HTERT RPE-1 (cell line): Measurements from ENCODE around the gene FES.
"Not testable (repeated sequence)": the region's sequence is repeated elsewhere in the genome, so short reads cannot be mapped to it uniquely, and the experiment has no call there.

Source experiments
- in situ Hi-C: fragments of 300-500 bp; cut with MboI; formaldehyde crosslinking; loops from 4 replicates; pipeline ENCODE4 v1.14.3; 2020; ENCODE audit warnings: low sequenced_read_pairs

The FES gene

GRCh38 chr15:90924375-90924774, 40.1 kb downstream of the FES start:
- in situ Hi-C loops: no loop called here

- in situ Hi-C loops: not testable (repeated sequence)
Observed at GRCh38 chr15:90926766-90927165, 42.5 kb downstream of the FES start.

- in situ Hi-C loops: not testable (repeated sequence)
Observed at GRCh38 chr15:90928106-90928505, 43.8 kb downstream of the FES start.

- in situ Hi-C loops: no loop called here
Observed at GRCh38 chr15:90929246-90930019, 45.1 kb downstream of the FES start.

- in situ Hi-C loops: no loop called here
Observed at GRCh38 chr15:90930861-90931574, 46.7 kb downstream of the FES start.

- in situ Hi-C loops: no loop called here
Observed at GRCh38 chr15:90931575-90931827, 47.2 kb downstream of the FES start.

GRCh38 chr15:90931828-90932659, 47.7 kb downstream of the FES start, which contains the start of gene HDDC3:
TSS of gene HDDC3 (minus strand) at chr15:90932549. CDS start at chr15:90932540, 9 bp downstream.
- in situ Hi-C loops: no loop called here

- in situ Hi-C loops: no loop called here
Observed at GRCh38 chr15:90932660-90932991, 48.3 kb downstream of the FES start.

- in situ Hi-C loops: no loop called here
Observed at GRCh38 chr15:90933301-90933700, 49.0 kb downstream of the FES start.

- in situ Hi-C loops: no loop called here
Observed at GRCh38 chr15:90934256-90934948, 50.1 kb downstream of the FES start.

- in situ Hi-C loops: no loop called here
Observed at GRCh38 chr15:90934949-90935751, 50.8 kb downstream of the FES start, which contains the start of gene UNC45A. TSS of gene UNC45A (plus strand) at chr15:90935285. CDS start at chr15:90935325, 40 bp downstream.

GRCh38 chr15:90936823-90937222, 52.5 kb downstream of the FES start:
- in situ Hi-C loops: no loop called here

- in situ Hi-C loops: no loop called here
Observed at GRCh38 chr15:90938261-90938660, 54.0 kb downstream of the FES start.

- in situ Hi-C loops: no loop called here
Observed at GRCh38 chr15:90939756-90940155, 55.5 kb downstream of the FES start.

GRCh38 chr15:90941038-90941437, 56.7 kb downstream of the FES start:
- in situ Hi-C loops: no loop called here

GRCh38 chr15:90942354-90943120, 58.2 kb downstream of the FES start:
- in situ Hi-C loops: no loop called here

- in situ Hi-C loops: no loop called here
Observed at GRCh38 chr15:90945091-90945490, 60.8 kb downstream of the FES start.
